ENCODE measurements around the gene CNTN2.
A peak's percentile ranks its signal among the peaks of the same experiment; 100 is the strongest.

The CNTN2 gene

DNA sequence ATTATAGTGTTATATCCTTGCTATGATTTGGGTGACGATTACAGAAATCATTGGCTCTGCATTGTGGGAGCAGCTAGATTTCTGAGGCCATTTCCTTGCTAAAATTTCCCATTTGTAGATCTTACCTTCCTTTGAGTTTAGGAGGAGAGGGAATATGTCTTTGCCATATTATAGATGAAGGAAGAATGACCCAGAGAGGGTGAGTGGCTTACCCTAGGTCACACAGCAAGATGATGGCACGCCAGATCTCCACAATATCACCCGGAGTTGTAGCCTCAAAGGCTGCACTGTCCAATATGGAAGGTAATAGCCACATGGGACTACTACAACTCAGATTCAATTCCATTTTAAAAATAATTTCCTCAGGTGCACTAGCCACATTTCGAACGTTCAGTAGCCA is 10.3 kb downstream of the CNTN2 start:
- no peaks in the 10 kb centered on the region for H3K36me3 ChIP-seq
- no peaks in the 10 kb centered on the region for H3K27me3 ChIP-seq
- H3K4me3 ChIP-seq (ENCODE audit: low read depth, low read length) = no peak overlapping the region
- DNase-seq = no peak
- no peaks in the 10 kb centered on the region for H3K9me3 ChIP-seq
- no peaks in the 10 kb centered on the region for H3K4me1 ChIP-seq
- TF ChIP-seq CTCF (IDR thresholded peaks at IDR 0.05; ENCODE audit: low read depth, low read length) = no peak

DNA sequence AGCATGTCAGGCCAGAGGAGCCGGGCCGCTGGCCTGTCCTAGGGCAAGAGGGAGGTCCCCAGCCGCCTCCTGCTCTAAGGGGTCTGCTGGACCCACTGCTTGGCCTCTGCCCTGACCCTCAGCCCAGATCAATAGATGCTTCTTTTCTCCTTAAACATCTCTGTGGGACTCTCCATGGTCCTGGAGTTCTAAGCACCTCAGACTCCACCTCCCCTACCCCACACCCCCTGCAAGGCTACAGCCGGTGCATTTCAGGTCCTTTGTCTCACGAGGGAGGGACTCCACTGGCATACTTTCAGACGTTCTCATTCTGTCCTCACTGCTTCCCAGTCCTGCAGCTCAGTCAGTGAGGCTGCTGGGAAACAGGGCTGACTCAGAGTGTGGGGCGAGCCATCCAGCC is 11.0 kb downstream of the CNTN2 start:
- Histone ChIP-seq H3K4me3 (ENCODE audit: low read depth, low read length) (no peak overlapping the region), H3K4me1 (no peaks in the 10 kb centered on the region), H3K9me3 (no peaks in the 10 kb centered on the region), H3K27me3 (no peaks in the 10 kb centered on the region), H3K36me3 (no peaks in the 10 kb centered on the region)
- no peak for TF ChIP-seq CTCF (IDR thresholded peaks at IDR 0.05; ENCODE audit: low read depth, low read length)
- no peak for DNase-seq

GRCh38 chr1:205056188-205056611 is 13.2 kb downstream of the CNTN2 start:
- no peaks in the 10 kb centered on the region for H3K27me3 ChIP-seq
- H3K36me3 ChIP-seq = no peaks in the 10 kb centered on the region
- no peaks in the 10 kb centered on the region for H3K9me3 ChIP-seq
- H3K4me3 ChIP-seq (ENCODE audit: low read depth, low read length) = no peak overlapping the region
- no peaks in the 10 kb centered on the region for H3K4me1 ChIP-seq
- peak; percentile 38 for DNase-seq
- no peak for TF ChIP-seq CTCF (IDR thresholded peaks at IDR 0.05; ENCODE audit: low read depth, low read length)

- Histone ChIP-seq H3K27me3 (no peaks in the 10 kb centered on the region), H3K36me3 (no peaks in the 10 kb centered on the region), H3K9me3 (no peaks in the 10 kb centered on the region), H3K4me3 (ENCODE audit: low read depth, low read length) (no peak overlapping the region), H3K4me1 (no peaks in the 10 kb centered on the region)
- no peak for TF ChIP-seq CTCF (IDR thresholded peaks at IDR 0.05; ENCODE audit: low read depth, low read length)
- DNase-seq = no peak
Observed at GRCh38 chr1:205056956-205057568, 14.1 kb downstream of the CNTN2 start.

DNA sequence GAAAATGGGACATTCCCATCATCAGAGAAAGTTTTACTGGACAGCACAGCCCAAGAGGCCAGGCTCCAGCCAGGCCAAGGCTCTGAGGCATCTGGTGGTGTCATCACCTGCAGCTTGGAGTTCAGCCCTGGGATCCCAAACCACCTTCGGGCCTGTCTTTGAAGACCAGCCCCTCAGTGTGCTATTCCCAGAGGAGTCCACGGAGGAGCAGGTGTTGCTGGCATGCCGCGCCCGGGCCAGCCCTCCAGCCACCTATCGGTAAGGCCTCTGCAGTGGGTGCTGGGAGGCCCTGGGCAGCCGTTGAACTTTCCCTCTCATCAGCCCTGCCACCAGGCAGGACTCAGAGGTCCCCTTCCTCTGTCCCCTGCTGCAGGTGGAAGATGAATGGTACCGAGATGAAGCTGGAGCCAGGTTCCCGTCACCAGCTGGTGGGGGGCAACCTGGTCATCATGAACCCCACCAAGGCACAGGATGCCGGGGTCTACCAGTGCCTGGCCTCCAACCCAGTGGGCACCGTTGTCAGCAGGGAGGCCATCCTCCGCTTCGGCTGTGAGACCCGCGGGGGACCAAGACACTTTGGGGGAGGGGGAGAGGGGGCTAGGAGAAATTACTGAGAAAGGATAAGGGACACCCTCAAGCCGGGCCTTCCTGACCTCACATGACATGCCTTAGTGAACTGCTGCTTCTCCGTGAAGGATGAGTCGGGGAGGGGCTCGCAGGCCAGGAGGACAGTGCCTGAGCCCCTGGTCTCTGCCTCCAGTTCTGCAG is 15.0 kb downstream of the CNTN2 start:
- no peak overlapping the region for H3K4me3 ChIP-seq (ENCODE audit: low read depth, low read length)

More for the DNA sequence above, 15.0 kb downstream of the CNTN2 start:
- no peaks in the 10 kb centered on the region for H3K27me3 ChIP-seq
- H3K4me1 ChIP-seq = no peaks in the 10 kb centered on the region
- no peaks in the 10 kb centered on the region for H3K9me3 ChIP-seq
- no peak for DNase-seq
- no peaks in the 10 kb centered on the region for H3K36me3 ChIP-seq
- TF ChIP-seq CTCF (IDR thresholded peaks at IDR 0.05; ENCODE audit: low read depth, low read length) = no peak
